ENCODE results near the gene TBR1. TPM values are rescaled to one million over a fixed set of nuclear protein-coding genes. Genes with fewer than 3 reads are reported as not detected.

Gene TBR1
- total and polyA plus RNA-seq, 3 donors from 2014 or later, result 0.92 to 5.3 (median 2.4) TPM

DNA sequence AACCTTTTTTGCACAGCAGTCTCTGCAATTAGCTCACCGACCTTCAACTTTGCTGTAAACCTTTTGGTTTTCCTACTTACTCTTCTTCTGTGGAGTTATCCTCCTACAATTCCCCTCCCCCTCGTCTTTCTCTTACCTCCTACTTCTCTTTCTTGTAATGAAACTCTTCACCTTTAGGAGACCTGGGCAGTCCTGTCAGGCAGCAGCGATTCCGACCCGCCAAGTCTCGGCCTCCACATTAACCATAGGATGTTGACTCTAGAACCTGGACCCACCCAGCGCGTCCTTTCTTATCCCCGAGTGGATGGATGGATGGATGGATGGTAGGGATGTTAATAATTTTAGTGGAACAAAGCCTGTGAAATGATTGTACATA, 8.3 kb downstream of the TBR1 start:
- intact Hi-C loops (cut with DNase I; ENCODE audit: low total_unique reads), result no loop called here
- DNase-seq, result no peak
- Histone ChIP-seq H3K36me3 (ENCODE audit: low read depth, missing control alignments) (no peaks in the 10 kb centered on the region), H3K4me1 (no peaks in the 10 kb centered on the region), H3K4me3 (peak overlapping the region; percentile 45 to 48), H3K9me3 (no peaks in the 10 kb centered on the region), H3K27me3 (no peaks in the 10 kb centered on the region), H3K27ac (no peak overlapping the region)
- WGBS, 2 donors, result 8 to 17% methylated on average over 9 of the region's 9 CpGs
- TF ChIP-seq POLR2A (IDR thresholded peaks at IDR 0.05), result no peak
- TF ChIP-seq, protein P1, sequence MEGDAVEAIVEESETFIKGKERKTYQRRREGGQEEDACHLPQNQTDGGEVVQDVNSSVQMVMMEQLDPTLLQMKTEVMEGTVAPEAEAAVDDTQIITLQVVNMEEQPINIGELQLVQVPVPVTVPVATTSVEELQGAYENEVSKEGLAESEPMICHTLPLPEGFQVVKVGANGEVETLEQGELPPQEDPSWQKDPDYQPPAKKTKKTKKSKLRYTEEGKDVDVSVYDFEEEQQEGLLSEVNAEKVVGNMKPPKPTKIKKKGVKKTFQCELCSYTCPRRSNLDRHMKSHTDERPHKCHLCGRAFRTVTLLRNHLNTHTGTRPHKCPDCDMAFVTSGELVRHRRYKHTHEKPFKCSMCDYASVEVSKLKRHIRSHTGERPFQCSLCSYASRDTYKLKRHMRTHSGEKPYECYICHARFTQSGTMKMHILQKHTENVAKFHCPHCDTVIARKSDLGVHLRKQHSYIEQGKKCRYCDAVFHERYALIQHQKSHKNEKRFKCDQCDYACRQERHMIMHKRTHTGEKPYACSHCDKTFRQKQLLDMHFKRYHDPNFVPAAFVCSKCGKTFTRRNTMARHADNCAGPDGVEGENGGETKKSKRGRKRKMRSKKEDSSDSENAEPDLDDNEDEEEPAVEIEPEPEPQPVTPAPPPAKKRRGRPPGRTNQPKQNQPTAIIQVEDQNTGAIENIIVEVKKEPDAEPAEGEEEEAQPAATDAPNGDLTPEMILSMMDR (IDR thresholded peaks at IDR 0.05), result no peak

DNA sequence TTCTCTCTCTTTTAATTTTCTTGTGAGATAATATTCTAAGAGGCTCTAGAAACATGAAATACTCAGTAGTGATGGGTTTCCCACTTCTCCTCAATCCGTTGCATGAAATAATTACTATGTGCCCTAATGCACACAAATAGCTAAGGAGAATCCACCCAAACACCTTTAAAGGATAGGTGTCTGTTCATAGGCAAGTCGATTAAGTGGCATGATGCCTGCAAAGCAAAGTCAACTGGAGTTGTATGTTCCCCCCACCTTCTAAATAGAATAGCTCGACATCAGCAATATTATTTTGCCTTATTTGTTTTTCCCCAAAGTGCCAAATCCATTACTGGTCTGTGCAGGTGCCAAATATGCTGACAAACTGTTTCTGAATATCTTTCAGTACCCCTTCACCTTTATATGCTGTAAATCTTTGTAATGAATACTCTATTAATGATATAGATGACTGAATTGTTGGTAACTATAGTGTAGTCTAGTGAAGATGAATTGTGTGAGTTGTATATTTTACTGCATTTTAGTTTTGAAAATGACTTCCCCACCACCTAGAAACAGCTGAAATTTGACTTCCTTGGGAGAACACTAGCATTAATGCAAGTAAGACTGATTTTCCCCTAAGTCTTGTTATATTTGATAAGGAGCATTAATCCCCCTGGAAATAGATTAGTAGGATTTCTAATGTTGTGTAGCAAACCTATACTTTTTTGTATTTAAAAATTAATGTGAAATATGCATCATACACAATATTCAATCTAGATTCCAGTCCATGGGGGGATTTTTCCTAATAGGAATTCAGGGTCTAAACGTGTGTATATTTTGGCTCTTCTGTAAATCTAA, 9.0 kb downstream of the TBR1 start:
- H3K27me3 ChIP-seq, result no peaks in the 10 kb centered on the region
- TF ChIP-seq, protein P1 (IDR thresholded peaks at IDR 0.05), result no peak
- no peak for TF ChIP-seq POLR2A (IDR thresholded peaks at IDR 0.05)
- no peak for DNase-seq

DNA sequence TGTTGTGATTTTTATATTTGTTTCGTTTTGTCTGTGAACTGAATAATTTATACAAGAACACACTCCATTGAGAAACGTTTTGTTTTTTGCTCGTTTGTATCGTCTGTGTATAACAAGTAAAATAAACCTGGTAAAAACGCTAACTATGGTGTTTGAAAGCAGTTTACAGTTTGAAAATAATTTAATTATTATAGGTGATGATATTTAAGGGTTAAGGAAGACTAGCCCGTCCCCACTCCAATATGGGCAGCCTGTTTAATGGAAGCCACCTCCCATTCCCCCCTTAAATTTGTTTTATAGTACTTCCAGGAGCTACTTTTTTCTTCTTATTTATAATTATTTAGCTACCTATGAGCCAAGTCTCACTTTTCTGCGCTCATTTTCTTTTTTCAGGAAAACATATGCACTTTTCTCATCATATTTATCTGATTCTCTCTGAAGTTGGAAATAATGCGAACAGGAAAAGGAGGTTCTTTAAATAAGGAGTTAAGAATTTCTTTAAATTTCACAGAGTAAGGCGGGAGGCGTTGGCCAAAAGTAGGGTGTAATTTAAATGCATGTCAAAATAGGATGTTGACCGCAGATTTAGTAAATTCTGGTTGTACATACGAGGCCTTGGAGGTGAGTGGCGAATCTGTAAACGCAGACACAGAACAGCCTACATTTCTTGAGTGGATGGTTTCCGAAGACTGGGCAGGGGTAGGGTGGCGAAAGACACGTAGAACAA, 9.8 kb downstream of the TBR1 start:
- Histone ChIP-seq H3K9me3 (no peaks in the 10 kb centered on the region), H3K27ac (no peak overlapping the region), H3K36me3 (ENCODE audit: low read depth, missing control alignments) (no peaks in the 10 kb centered on the region), H3K27me3 (no peaks in the 10 kb centered on the region), H3K4me1 (no peaks in the 10 kb centered on the region), H3K4me3 (no peak overlapping the region)
- intact Hi-C loops (cut with DNase I; ENCODE audit: low total_unique reads), result no loop called here
- DNase-seq, result no peak
- 22 to 26% methylated on average over 17 of the region's 17 CpGs for WGBS, 2 donors
- TF ChIP-seq, protein P1 (IDR thresholded peaks at IDR 0.05), result no peak
- TF ChIP-seq POLR2A (IDR thresholded peaks at IDR 0.05), result no peak

More for the DNA sequence above, 9.0 kb downstream of the TBR1 start:
- intact Hi-C loops (cut with DNase I; ENCODE audit: low total_unique reads), result no loop called here
- no peaks in the 10 kb centered on the region for H3K9me3 ChIP-seq
- no peaks in the 10 kb centered on the region for H3K36me3 ChIP-seq (ENCODE audit: low read depth, missing control alignments)
- 17 to 18% methylated on average over 4 of the region's 4 CpGs for WGBS, 2 donors
- no peaks in the 10 kb centered on the region for H3K4me1 ChIP-seq
- no peak overlapping the region for H3K4me3 ChIP-seq
- no peak overlapping the region for H3K27ac ChIP-seq

DNA sequence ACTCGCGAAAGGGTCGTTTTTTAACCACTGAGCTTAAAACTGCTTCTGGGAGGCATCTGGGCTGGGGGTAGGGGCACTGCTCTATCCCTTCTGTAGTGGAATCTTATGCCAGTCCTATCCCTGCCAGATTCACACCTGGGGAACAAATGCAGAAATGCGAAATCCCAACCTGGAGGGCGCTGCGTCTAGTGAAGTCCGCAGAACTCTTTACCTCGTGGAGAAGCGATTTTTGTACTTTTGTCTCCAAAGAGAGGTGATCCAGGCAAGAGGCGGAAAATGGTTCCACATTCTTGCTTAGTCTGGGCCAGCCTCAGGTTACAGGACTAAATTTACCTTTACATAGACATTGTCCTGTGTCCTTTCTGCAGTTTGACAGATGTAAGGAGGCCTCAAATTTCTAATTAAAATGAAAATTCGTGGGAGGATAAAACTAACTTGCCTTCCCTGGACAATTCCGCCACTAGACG, 10.4 kb downstream of the TBR1 start:
- Histone ChIP-seq H3K9me3 (no peaks in the 10 kb centered on the region), H3K27ac (no peak overlapping the region), H3K36me3 (ENCODE audit: low read depth, missing control alignments) (no peaks in the 10 kb centered on the region), H3K4me1 (no peaks in the 10 kb centered on the region), H3K4me3 (peak overlapping the region in 1 of 2 donors; percentile 60), H3K27me3 (no peaks in the 10 kb centered on the region)
- TF ChIP-seq, protein P1 (IDR thresholded peaks at IDR 0.05), result peak in 1 of 3 experiments; percentile 13
- no peak for TF ChIP-seq POLR2A (IDR thresholded peaks at IDR 0.05)
- WGBS, 2 donors, result 13 to 15% methylated on average over 13 of the region's 13 CpGs
- intact Hi-C loops (cut with DNase I; ENCODE audit: low total_unique reads), result no loop called here
- no peak for DNase-seq
